HG02623 (cell line): ENCODE measurements around the gene CLHC1.
"Not testable (repeated sequence)": the region's sequence is repeated elsewhere in the genome, so short reads cannot be mapped to it uniquely, and the experiment has no call there.

Source experiments
- ATAC-seq: cut with Tn5 transposase; IDR thresholded peaks from one replicate; pipeline ENCODE4 v1.9.1; 2021; ENCODE audit warnings: moderate library complexity; ENCODE audit not compliant: unreplicated experiment

The CLHC1 gene

DNA sequence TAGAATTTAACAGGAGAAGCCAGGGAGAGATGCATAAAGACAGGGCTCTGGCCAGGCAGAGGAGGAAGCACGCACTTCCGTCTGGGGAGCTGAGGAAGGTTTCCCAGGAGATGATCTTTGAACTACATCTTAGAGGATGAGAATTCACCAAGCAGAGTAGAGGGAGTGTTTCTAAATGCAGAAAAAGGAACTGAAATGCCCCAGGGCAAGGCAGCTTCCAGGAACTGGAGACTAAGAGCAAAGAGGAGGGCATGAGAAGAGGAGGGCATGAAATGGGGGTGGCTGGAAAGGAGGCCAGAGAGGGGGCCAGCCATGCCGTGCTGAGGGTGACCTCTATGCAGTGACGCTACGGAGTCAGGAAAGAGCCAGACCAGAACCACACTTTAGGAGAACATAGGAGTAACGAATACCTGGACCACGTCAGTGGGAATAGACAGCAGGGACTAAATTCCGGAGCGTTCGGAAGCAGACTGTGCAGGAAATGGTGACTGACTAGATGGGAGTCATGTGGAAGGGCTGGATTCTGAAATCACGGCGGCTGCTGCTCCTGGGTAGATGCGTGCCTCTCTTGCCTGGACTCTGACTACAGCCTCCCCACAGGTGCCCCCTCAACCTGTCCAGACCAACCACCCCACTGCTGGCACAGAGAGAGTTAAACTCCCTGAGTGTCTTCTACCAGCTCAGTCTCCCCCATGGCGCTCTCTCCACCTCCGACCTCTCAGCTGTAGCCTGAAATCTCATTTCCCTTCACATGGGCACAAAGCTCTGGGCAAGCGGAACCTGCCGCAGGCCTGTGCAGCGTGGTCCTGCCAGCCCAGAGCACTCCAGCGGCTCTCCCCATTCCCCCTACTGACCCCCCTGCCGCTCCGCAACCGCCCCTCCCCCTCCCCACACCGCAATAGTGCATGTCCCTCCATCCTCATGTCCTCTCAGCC is 94.8 kb downstream of the CLHC1 start:
- no peak for ATAC-seq

DNA sequence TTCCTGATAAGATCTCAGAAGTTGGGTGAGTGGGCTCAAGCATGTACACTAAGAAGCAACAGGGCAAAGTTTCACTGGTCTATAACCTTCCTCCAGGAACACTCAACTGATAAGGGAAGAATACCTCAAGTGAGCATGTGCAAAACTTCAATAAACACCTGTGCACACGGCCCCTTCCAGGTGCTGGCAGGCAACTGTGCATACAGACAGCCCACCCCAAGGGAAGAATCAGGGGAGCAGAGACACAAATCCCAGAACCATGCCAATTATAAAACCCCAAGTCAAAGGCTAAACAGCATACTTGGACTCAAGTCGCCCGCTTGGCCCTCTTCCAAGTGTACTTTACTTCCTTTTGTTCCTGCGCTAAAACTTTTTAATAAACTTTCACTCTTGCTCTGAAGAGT is 96.0 kb downstream of the CLHC1 start:
- no peak for ATAC-seq

DNA sequence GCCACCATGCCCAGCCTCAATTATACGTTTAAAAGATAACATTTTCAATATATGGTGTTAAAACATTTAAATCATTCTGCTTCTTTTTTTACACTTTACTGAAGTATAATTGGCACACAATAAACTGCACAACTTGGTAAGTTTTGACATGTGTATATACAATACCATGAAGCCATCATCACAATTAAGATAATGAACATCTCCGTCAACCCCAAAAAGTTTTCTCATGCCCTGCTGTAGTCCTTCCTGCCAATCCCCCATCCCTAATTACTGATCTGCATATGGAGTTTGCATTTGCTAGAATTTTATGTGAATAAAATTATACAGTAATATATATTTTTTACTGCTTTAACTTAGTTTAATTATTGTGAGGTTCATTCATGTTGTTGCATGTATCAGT is 96.6 kb downstream of the CLHC1 start:
- ATAC-seq, result no peak

DNA sequence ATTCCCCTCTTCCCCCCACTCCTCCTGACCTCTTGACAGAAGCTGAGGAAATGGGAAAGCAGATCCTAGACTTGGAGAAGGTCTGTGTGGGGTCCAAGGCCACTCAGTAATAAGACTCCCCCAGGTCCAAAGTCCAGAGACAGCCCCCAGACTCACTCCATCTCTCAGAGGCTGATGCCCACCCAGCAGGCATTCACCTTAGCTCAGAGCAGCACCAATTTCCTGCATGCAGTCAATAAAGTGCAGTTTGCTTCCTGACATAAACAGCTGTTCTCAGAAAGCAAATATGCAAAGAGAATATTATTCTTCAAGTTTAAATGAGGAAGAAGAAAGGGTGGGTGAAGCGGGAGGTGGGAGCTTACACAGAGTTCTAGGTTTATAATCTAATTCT is 97.8 kb downstream of the CLHC1 start:
- no peak for ATAC-seq

DNA sequence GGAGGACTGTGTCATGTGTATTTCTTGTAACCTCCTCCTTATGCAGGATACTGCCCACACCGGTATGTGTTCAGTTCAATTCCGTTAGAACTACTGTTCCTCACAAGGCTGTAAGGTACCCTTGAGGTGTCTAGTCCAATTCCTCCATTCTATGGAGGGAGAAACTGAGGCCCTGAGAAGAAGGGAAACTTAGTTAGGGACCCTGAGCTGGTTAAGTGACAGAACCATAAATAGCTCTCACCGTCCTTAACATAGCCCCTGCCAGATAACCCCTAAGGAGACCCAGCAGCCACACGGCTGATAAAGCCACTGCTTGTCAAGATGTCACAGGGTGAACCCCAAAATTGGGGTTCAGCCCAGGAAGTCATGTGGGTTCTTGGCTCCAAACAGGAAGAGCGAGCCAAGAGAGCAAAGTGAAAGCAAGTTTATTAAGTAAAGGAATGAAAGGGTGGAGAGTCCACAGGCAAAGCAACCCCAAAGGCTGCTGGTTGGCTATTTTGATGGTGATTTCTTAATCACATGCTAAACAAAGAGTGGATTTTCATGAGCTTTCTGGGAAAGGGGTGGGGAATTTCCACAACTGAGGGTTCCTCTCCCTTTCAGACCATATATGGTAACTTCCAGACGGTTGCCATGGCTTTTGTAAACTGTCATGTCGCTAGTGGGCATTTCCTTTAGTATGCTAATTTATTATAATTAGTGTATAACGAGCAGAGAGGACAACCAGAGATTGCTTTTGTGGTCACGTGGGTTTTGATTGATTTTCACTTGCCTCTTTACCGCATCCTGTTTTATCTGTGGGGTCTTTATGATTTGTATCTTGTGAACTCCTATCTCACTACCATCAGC is 98.4 kb downstream of the CLHC1 start:
- ATAC-seq, result peak; percentile 71

DNA sequence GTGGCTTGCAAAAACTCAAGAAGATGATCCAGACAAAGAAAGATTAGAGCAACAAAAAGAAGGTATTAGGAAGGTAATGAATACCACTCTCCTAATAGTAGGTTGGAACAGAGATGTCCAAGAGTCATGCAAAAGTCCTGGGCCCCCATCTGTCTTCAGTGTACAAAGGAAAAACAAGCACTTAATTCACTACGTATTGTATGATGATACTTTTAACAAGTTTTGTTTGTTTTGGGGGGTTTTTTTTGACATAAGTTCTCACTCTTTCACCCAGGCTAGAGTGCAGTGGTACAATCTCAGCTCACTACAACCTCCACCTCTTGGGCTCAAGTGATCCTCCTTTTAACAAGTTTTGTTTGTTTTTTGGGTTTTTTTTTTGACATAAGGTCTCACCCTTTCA is 101.2 kb downstream of the CLHC1 start:
- no peak for ATAC-seq

DNA sequence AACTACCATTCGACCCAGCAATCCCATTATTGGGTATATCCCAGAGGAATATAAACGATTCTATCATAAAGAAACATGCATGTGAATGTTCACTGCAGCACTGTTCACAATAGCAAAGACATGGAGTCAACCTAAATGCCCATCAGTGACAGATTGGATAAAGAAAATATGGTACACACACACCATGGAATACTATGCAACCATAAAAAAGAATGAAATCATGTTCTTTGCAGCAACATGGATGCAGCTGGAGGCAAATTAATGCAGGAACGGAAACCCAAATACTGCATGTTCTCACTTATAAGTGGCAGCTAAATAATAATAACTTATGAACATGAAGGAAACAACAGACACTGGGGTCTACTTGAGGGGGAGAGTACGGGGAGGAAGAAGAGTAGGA is 105.5 kb downstream of the CLHC1 start:
- ATAC-seq, result not testable (repeated sequence)
